Loucy (cell line): Measurements from ENCODE around the gene MPZL1.

Source experiments
- EZH2phosphoT487 ChIP-seq: fragments of 200-600 bp; IDR thresholded peaks from 2 replicates; pipeline ENCODE4 v1.6.1; 2018; ENCODE audit warnings: antibody characterized with exemption, mild to moderate bottlenecking, moderate library complexity, borderline replicate concordance
- TF ChIP-seq, protein P1 (sequence below): fragments of 200-600 bp; sonication (generic); conservative IDR thresholded peaks from 2 replicates; pipeline ENCODE4 v1.5.1; 2014; ENCODE audit warnings: mild to moderate bottlenecking, antibody characterized with exemption, low read length

DNA sequence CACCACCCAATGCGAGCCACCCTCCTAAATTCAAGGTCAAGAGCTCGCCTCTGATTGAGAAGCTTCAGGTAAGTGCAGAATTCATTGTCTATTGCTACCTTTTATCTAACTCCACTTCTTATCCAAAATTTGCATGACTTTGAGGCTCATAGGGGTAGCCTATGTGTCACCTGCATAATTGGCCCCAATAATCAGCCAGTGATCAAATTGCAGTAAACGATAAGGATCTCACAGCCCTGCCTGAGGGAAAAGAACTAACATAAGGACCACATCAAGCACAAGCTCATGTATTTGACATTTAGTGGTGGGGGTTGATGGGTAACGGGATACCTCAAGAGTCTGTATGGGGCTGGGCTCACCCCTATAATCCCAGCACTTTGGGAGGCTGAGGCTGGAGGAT is 31.7 kb upstream of the MPZL1 start:
- TF ChIP-seq, protein P1, sequence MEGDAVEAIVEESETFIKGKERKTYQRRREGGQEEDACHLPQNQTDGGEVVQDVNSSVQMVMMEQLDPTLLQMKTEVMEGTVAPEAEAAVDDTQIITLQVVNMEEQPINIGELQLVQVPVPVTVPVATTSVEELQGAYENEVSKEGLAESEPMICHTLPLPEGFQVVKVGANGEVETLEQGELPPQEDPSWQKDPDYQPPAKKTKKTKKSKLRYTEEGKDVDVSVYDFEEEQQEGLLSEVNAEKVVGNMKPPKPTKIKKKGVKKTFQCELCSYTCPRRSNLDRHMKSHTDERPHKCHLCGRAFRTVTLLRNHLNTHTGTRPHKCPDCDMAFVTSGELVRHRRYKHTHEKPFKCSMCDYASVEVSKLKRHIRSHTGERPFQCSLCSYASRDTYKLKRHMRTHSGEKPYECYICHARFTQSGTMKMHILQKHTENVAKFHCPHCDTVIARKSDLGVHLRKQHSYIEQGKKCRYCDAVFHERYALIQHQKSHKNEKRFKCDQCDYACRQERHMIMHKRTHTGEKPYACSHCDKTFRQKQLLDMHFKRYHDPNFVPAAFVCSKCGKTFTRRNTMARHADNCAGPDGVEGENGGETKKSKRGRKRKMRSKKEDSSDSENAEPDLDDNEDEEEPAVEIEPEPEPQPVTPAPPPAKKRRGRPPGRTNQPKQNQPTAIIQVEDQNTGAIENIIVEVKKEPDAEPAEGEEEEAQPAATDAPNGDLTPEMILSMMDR: no peak
- TF ChIP-seq EZH2phosphoT487: no peak
